T-helper 2 cell (primary cell): ENCODE data around the gene AURKAIP1.

Experiments
- DNase-seq, 5 experiments: peaks; one replicate each; pipeline versions ENCODE4 v3.0.0 to v3.0.0-alpha.2; 2012 to 2022

The AURKAIP1 gene

DNA sequence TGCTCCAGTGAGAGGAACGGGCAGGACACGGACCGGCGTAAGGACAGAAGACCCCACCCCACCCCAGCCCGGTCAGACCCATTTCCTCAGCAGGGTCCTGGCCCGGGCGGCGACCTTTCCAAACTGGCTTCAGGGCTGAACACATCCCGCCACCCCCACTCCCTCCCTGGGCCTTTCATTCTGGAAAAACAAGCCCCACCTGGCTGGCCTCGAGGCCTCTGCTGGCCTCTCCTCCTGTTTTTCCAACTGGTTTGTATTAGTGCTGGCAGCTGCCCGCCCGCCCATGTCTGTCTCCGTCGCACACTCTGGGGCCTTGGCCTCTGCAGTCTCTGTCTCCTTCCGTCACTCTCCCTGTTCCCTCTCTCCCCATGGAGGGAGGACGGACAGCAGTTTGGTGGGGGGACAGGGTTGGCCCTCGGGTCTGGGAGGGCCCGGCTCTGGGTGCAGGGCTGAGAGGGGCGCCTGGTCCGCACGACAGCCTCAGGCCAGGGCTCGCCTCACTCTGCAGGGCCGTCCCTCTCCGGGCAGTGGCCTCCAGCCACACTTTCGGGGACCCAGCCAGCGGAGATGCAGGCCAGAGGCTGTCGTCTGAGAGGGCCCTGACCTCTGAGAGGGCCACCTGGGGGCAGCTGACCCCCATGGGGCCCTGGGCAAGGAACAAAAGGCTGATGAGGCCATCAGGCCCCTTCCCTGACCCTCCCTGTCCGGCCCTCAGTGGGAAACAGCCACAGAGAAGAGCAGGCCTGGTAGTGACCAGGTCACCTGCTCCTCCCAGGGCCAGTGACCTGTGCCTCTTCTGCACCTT is 15.1 kb downstream of the AURKAIP1 start:
- DNase-seq, result no peak

DNA sequence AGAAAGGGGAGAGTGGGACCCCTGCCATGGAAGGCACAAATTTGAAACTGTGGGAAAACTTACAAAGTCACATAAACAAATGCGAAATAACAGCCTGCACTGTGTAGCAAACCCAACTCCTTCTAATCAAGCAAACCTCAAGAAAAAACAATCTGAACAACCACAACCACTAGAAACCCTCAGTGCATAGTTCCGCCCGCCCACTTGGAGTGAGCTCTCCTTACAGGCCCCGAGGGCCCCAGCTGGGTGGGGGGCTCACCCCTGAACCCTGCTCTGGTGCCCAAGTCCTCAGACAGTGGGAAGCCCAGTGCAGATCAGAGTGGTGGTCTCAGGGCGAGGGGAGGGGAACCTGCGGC is 15.7 kb downstream of the AURKAIP1 start:
- peak in 1 of 5 experiments; percentile 68 for DNase-seq

DNA sequence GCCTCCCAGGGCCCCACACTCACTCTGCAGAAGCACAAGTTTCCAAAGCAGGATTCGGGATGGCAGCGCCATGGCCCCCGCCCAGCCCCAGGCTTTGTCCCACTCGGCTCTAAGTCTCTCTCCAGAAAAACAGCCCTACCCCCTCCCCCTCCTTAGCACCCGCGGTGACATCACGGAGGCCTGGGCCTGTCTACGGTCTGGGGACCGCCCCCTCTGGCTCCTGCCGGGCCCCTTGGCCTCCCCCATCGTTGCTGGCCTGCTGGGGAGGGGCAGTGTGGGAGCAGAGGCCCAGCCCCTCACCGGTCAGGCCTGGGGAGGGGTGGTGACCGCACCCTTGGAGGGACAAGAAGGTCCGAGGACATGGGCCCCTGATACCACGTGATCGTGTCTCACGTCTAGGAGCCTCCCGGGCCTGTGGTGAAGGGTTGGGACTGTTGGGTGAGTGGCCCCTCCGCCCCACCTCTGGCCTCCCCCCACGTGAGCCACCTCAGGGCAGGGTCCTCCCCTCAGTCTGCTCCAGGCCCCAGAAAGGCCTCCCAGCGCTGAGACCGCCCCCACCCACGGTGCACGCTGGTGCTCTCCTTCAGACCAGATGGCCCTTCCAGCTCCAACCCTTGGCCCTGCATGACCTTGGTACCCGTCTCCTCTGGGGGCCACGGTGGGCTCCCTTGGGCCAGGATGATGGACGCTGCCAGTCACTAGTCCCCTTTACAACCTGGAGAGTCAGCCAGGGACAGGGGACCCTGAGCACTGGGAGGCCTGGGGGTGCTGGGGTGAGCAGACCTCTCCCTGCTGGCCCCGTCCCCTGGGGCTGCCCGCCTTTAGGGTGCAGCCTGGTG is 16.4 kb downstream of the AURKAIP1 start, which contains the start of gene MXRA8:
Gene MXRA8, minus strand, starts transcription at position 123 of the 839 bp plus-strand sequence. Its CDS starts 51 bp downstream, at position 72.
- no peak for DNase-seq

DNA sequence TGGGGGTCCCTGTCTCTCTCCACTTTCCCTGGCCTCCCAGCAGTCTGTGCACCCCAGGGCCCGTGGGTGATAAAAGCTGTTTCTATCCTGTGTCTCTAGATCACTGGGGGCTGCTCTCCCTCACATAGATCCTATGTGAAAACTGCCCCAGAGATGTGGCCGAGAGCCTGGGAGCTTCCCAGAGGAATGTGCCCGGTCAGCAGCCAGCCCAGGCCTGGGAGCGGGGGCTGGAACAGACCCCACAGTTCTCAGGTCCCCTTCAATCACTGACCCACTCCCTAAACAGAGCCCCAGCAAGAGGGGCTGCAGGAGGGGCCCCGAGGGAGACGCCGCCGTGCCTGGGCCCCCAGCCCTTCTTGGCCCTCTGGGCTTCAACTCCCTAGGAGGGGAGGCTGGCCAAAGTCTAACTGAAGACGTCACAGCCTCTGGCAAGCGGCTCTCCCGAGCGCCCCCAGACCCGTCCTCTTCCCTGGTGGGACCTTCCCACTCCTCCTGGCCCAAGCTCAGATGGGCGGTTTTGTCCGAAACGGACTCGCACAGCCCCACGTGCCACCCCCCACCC is 17.1 kb downstream of the AURKAIP1 start:
- no peak for DNase-seq

DNA sequence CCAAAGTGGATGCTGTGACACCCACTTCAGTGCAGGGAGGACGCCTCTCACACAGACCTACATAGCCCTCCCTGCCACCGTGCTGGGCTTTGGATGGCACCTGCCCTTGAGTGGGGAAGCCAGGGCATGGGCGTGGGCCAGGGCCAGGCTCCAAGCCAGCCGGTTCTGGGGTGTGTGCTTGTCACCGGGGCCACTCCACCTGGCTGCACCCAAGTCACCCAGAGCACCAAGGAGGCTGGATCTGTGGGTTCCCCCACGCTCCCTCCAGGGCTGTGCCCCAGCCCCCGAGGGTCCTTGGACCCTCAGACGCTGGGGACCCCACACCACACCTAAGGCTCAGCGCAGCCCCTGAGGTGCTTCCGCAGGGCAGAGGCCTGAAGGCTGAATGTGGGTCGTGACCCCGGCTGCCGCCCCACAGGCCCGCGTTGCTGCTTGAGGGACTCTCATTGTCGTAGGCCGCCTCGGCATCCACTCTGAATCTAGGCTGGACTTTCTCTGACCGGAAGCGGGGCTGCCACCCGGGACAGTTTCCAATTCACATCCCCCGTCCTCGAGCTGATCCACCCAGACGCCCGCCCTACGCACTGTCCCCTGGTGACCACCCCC is 18.1 kb downstream of the AURKAIP1 start:
- DNase-seq, result no peak

DNA sequence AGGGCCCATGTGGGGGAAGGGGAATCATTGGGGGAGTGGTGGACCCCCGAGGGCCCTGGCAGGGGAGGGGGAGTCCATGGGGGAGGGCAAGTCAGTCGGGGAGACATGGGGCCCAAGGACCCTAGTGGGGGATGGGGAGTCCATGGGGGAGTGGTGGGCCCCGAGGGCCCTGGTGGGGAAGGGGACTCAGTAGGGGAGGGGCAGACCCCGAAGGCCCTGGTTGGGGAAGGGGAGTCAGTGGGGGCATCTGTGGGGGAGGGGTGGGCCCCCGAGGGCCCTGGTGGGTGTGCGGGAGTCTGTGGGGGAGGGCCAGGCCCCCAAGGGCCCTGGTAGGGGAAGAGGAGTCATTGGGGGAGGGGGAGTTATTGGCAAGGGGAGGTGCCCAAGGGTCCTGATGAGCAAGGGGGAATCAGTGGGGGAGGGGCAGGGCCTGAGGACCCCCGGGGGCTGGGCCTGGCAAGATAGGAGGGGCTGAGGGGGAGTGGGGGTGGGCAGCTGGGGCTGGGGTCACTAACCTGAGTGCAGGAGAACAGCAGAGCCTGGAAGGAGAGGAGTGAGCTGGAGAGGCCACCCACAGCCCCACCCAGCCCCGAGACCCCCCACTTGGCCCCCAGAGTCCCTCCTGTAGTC is 18.7 kb downstream of the AURKAIP1 start:
- no peak for DNase-seq

DNA sequence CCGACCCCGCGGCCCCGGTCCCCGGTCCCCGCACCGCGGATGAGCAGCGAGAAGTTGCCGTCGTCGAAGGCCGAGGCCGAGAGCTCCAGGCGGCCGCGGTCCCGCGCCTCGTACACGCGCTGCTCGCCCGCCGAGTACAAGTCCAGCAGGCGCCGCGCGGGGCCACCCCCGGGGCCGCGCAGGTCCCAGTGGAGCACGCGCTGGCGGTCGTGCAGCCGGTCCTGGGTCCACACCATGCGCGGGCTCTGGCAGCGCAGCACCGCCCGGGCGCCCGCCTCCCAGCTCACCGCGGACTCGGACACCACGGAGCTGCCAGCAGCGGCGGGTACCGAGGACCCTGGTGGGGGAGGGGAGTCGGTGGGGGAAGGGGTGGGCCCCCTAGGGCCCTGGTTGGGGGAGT is 19.6 kb downstream of the AURKAIP1 start:
- DNase-seq, result no peak

DNA sequence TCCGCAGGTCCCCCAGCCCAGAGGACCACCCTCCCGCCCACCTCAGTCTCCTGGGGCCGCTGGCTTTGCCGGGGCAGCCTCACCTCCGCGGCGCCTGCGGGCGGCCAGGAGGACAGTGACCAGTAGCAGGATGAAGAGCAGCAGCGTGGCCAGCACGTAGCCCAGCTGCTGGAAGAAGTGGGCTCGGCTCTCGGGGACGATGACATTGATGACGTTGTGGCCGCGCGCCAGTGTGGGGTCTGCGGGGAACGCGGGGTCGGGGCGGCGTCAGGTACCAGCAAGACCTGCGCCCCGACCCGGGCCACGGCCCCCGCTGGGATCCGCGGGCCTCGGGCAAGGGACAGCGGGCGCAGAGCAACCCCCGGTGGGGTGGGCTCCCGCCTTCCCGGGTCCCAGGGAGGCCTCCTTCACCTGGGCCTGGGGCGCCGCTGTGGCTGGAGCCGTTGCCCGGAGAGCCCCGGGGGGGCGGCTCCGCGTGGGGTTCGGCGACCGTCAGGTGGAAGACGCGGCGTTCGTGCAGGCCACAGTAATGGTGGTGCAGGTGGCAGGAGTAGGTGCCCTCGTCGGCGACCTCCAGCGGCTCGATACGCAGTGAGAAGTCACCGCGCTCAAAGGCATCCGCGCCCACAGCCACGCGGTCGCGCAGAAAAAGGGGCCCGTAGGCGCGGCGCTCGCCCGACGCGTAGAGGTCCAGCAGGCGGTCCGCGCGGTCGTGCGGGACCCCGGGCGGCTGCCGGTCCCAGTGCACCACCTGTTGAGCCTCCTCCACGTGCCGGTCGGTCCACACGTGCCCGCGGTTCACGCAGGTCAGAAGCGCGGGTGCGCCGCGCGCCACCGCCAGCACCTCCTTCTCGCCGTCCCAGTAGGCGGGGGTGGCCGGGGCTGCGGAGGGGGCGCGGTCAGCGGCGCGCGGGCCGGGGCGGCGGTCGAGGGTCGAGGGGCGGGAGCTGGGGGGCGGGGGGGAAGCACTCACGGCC is 20.4 kb downstream of the AURKAIP1 start:
- no peak for DNase-seq

DNA sequence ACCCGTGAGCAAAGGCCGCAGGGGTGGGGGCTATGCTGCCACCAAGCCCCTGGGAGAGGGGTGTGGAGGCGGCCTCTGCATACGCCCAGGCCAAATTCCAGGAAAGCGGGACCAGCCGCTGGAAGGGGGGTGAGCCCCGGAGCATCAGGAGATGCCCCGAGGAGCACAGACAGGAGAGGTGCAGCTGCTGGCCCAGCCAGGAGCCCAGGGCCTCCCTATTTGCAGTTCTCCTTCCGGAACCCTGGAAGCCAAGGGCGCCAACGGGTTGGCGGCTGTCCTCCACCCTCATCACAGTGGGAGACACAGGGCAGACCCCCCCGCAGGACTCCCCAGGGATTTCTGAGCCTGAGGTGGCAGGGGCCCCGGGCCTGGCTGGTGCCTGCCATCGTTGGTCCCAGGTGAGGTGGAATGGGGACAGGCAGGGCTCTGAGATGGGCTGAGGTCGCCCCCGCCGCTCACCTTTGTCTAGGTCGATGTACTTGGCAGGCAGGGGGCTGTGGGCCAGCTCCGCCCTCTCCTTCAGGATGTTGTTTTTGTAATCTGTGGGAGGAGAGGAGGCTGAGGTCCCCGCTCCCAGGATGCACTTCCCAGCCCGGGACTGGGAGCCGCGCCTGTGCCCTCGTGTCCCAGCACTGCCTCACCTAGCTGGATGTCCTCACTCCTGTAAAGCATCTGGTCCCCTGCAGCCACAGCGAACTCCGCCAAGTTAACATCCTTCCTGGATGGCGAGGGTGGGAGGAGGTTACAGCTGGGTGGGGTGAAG is 21.4 kb downstream of the AURKAIP1 start:
- DNase-seq, result no peak

DNA sequence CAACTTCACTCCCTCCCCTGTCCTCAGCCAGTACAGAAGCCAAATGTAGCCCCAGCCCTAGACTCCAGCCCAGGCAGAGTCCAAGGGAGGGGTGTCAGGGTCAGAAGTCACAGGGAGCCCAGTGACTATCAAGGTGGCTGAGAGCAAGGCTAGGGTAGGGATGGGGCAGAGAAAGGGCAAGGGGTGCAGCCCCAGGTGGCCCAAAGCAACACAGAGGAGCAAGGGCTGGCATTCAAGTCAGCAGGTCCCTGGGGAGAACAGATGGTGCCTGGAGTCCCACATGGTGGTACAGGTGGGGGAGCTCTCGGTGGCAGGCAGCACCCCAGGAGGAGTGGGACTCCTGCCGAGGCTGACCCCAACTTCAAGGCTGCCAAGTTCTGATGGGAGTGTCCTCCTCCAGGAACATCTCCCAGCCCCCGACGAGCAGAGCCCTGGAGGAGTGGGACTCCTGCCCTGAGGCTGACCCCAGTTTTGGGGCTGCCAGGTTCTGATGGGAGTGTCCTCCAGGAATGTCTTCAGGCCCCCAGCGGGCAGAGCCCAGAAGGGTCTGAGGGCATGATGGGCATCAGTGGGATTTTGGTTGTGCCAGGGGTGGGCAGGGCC is 22.1 kb downstream of the AURKAIP1 start:
- no peak for DNase-seq

DNA sequence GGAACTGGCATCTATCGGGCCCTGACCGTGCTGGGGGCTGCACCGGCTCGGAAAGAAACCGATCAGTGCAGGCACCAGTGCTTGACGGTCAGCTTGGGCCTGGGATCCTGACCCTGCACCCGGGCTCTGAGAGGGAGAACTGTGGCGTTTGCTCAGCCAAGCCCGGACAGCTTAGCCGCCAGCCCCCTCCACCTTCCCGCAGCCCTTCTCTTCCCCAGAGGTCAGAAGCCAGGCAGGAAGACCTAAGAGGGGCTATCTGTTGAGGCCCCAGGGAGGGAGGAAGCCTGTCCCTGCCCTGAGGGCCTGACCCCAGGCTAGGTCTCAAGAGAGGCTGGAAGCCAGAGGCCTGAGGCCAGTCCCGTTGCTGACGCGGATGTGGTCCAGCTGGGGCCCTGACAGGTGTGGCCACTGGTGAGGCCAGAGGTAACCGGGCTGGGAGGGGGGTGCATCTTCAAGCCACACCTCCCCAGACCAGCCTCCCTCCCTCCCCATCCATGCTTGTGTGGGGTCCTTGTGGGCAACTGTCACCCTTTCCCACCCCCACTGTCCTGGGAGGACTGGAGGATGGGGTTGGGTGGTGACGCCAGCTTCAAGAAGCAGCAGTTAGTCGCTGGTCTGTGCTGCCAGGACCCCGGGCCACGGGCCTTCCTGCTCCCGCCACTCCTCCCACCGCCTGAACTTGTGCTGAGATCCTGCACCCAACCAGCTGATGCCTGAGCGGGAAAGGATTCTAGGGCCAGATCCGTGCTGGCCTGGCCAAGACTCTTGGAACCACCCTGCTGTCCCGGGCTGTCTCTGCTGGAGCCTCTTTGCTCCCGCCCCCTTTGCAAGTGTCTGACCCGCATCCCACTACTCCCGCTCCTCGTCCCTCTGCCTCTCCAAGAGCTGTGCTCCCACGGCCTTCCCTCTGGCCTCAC is 23.2 kb downstream of the AURKAIP1 start:
- no peak for DNase-seq

DNA sequence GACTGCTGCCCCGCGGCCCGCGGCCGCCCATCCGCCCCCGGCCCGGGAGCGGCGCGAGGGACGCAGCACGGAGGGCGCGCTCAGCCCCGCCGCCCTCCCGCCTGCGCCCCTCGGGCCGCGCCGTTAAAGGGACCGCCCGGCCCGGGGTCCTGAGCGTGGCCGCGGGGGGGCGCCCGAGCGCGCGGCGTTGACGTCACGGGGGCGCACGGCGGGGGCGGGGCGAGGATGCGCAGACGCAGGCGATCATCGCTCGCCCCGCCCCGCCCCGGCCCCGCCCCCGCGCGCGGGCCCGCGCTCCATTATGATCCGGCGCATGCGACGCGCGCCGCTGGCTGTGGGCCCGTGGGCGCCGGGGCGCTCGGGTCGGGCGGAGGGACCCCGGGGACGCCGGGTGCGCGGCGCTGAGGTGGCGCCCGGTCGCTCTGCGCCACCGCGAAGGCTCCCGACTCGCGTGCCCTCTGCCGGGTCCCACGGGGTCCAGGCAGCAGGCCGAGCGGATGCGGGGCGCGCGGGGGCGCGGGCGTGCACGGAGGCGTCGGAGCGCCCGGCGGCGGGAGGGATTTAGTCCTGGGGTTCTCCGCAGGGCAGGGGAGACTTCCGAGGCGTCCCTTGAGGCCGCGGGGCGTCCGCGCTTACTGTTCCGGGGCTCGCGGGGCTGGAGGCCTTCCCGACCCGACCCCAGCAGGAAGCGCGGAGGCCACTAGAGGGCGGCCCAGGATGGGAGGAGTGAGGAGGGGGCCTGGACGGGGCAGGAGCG is 25.6 kb downstream of the AURKAIP1 start, which contains the start of gene DVL1:
Gene DVL1, minus strand, starts transcription at position 163 of the 757 bp plus-strand sequence. CDS start 353 bp downstream, outside the sequence.
- DNase-seq, result peak; percentile 45 to 76 (median 65)

DNA sequence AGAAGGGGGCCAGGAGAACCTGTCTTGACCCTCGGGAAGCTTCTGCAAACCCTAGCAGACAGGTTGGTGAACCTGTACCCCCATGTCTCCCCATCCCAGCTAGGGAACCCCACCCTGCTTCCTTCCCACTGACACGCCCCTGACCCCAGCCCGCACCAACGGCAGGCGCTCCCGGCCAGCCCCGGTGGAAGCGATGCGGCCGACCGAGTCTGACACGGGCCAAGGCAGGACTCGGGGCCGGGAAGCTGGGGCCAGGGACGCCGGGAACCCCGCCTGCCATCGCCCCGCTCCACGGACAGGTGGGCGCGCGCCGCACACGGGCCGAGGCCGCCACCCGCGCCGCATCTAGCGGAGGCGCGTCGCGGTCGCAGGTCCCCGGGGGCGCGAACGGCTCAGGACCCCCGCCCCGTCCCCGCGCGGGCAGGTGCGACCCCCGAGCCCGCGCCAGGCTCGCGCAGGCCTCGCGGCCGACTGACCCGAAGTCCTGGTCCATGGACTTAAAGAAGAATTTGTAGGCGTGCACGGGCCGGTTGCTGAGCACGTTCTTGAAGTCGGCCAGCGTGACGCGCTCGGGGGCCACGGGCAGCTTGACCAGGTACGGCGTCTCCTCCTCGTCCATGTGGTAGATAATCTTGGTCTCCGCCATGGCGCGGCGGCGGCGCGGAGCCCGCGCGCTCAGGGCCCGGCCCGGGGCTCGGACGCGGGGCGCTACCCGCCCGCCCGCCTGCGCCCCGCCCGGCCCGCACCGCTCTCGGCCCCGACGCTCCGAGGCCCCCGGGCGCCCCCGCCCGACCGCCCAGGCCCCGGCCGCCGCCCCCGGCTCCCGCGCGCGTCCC is 26.4 kb downstream of the AURKAIP1 start:
- DNase-seq, result no peak

DNA sequence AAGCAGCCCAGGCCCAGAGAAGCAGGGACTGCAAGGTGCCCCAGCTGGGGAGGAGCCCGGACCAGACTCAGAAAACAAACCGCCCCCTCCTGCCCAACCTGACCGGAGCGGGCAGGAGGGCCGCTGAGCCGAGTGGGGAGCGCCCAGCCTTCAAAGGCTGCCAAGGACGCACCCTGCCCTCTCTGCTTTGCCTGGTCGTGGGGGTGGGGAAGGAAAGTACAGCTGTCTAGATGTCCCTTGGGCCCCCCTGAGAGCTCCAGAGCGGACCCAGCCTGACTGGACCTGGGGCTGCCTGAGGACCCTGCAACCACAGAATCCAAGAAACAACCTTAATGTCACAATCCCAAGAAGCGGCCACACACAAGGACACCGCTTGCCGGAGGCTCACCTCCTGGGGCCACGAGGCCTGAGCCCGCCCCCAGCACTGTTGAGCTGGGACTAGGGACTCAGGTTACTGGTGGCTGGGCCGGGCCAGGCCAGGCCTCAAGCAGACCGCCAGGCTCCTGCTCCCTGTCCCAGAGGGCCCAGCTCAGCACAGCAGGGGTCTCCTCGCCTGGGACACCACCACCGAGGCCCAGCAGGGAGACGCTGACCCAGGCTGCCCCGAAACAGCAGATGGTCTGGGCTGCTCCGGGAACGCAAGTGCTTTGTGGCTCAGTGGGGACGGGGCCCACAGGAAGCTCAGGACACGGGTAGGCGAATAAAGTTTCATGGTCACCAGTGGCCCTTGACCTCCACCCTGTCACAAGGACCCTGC is 27.2 kb downstream of the AURKAIP1 start:
- DNase-seq, result no peak

DNA sequence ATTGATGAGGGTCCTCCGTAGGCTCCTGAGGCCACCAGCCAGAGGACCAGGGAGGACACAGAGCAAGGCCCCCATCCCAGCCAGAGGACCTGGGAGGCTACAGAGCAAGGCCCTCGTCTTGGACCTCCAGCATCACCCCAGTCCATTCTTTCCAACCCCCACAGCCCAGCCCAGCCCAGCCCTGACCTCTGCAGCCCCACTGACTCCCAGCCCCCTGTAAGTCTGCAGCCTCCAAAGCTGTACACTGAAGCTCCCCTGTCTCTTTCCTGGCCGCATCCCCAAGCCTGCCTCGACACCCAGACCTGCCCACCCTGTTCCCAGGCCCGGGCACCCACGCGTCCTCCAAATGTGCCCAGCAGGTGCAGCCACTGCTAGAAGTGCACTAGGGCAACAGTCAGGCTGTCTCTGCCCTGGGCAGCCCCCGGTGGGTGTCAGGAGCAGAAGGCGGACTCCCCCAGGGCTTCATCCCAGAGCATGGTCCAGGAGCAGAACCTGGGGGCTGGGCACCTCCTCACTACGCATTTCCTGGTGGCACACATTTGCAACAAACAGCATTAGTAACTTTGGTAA is 27.9 kb downstream of the AURKAIP1 start:
- no peak for DNase-seq

DNA sequence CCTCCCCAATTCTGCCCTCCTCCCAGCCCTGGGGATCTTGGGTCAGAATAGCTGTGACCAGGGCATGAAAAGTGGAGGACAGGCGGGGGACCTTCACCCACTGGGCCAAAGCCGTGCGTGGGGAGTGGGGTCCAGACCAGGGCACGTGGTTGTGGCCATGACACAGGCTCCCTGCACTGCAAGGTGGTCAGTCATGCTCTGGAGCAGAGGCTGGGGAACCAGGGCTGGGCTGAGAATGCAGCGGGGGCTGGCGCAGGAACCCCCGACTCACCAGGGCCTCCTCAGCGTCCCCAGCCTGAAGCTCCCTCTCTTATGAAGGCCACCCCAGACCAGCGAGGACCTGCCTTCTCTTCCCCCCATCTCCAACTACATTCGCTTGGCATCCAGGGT is 28.5 kb downstream of the AURKAIP1 start:
- DNase-seq, result no peak
